Measurements from ENCODE around the gene CEBPG. TPM values are rescaled to one million over a fixed set of nuclear protein-coding genes. Genes with fewer than 3 reads are reported as not detected.

The CEBPG gene
- total RNA-seq, result 20.6 and 26.9 TPM in 2 replicates

DNA sequence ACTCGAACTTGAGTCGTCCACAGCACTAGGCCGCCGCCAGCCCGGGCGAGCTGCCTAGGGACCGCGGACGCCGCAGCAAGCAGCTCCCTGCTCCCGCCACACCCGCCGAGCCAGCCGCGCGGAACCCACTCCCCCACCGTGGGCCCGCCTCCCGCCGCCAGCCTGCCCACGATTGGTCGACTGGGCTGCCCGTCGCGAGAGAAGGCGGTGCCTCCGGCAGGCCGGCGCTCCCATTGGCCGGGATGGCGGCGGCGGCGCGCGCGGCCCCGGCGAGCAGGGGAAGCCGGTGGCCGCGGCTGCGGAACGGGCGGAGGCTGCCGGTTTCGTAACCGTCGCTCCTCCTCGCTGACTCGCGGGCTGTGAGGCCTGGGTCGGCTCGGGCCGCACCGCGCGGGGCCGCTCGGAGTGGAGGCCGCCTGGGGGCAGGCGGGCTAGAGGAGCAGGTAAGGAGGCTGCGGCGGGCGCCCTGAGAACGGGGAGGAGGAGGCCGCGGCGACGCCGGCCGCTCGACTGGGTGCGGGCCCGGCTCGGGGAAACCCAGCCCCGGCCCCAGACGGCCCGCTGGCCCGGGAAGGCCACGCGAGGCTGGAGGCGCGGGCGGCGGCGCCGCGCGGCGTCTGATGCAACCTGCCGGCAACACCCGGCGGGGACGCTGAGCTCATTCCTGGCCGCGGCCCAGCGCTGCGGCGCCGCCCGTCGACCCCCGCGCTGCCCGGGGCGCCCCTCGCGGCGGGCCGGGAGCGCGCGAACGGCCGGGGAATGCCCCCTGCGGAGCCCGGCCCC, at the start of gene CEBPG:
TSS of gene CEBPG (plus strand) at position 257 of the 783 bp plus-strand sequence. CDS start 5,531 bp downstream, outside the sequence.

Other genes with a start within 250 kb of the CEBPG start
- not detected in 2 replicates for gene WDR88, start 241.6 kb upstream of the CEBPG start, total RNA-seq
- 30.6 and 31.0 TPM in 2 replicates for gene LRP3, start 179.4 kb upstream of the CEBPG start, total RNA-seq
- gene SLC7A10, start 147.9 kb upstream of the CEBPG start, total RNA-seq, result not detected in 2 replicates
- 0.86 and 1.7 TPM in 2 replicates for gene CEBPA, start 71.2 kb upstream of the CEBPG start, total RNA-seq
- 42.7 and 65.9 TPM in 2 replicates for gene PEPD, start 148.1 kb downstream of the CEBPG start, total RNA-seq
- under 0.01 TPM in 1 of 2 replicates, not detected in the other for gene CHST8, start 248.2 kb downstream of the CEBPG start, total RNA-seq

All from articular chondrocyte of knee joint (primary cell).